ENCODE measurements around the gene ALKBH4.
"Not testable (repeated sequence)": the region's sequence is repeated elsewhere in the genome, so short reads cannot be mapped to it uniquely, and the experiment has no call there.

ALKBH4 gene

DNA sequence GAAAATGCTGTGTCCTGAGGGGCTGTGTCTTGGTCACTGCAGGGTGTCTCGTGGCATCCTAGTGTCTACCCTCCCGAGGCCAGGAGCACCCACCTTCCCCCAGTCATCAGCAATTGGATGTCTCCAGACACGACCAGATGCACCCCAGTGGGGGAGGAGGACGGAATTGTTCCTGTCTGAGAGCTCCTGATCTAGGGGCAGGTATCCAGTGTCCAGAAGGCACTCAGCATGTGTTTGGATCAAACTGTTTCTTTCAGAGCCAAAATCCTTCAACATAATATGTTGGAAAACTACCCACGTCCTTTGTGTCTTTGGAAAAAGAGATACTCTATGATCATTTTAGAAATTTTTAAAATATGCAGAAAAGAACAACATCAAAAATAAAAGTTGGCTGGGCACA lies 51.6 kb downstream of the ALKBH4 start:
- TF ChIP-seq, protein P1, sequence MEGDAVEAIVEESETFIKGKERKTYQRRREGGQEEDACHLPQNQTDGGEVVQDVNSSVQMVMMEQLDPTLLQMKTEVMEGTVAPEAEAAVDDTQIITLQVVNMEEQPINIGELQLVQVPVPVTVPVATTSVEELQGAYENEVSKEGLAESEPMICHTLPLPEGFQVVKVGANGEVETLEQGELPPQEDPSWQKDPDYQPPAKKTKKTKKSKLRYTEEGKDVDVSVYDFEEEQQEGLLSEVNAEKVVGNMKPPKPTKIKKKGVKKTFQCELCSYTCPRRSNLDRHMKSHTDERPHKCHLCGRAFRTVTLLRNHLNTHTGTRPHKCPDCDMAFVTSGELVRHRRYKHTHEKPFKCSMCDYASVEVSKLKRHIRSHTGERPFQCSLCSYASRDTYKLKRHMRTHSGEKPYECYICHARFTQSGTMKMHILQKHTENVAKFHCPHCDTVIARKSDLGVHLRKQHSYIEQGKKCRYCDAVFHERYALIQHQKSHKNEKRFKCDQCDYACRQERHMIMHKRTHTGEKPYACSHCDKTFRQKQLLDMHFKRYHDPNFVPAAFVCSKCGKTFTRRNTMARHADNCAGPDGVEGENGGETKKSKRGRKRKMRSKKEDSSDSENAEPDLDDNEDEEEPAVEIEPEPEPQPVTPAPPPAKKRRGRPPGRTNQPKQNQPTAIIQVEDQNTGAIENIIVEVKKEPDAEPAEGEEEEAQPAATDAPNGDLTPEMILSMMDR (IDR thresholded peaks at IDR 0.05), result no peak
- H3K27ac Mint-ChIP-seq, result no peak overlapping the region
- H3K27me3 Mint-ChIP-seq (ENCODE audit: low read depth, poor library complexity), result no peaks in the 10 kb centered on the region
- no peak for DNase-seq
- H3K4me3 Mint-ChIP-seq, result no peak overlapping the region
- H3K36me3 Mint-ChIP-seq (ENCODE audit: low read depth), result peaks cover 84% of the 10 kb centered on the region
- H3K9me3 Mint-ChIP-seq, result peaks cover 25% of the 10 kb centered on the region
- peaks cover 5% of the 10 kb centered on the region for H3K4me1 Mint-ChIP-seq

DNA sequence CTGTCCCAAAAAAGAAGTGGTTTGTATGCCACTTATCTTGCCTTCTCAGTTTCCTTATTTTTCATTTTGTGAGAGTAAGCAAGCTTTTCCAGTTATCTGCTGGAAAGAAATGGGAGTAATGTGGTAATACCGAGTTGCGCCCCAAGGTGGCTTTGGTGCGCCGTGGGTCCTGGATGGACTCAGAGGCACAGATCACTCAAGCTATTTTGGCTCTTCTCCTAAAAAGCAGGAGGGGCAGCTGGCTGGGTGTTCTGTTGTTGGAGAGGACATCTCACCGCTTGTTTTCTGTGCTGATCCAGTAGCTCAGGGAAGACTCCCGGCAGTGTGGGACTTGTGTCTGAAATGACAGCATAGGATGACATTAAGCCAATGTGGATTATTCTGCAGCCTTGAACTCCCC lies 52.1 kb downstream of the ALKBH4 start:
- no peak overlapping the region for H3K4me3 Mint-ChIP-seq
- H3K36me3 Mint-ChIP-seq (ENCODE audit: low read depth), result peaks cover 89% of the 10 kb centered on the region
- TF ChIP-seq, protein P1 (IDR thresholded peaks at IDR 0.05), result peak; percentile 38
- no peak for DNase-seq
- peaks cover 5% of the 10 kb centered on the region for H3K4me1 Mint-ChIP-seq
- peaks cover 30% of the 10 kb centered on the region for H3K9me3 Mint-ChIP-seq
- no peak overlapping the region for H3K27ac Mint-ChIP-seq
- H3K27me3 Mint-ChIP-seq (ENCODE audit: low read depth, poor library complexity), result no peaks in the 10 kb centered on the region

DNA sequence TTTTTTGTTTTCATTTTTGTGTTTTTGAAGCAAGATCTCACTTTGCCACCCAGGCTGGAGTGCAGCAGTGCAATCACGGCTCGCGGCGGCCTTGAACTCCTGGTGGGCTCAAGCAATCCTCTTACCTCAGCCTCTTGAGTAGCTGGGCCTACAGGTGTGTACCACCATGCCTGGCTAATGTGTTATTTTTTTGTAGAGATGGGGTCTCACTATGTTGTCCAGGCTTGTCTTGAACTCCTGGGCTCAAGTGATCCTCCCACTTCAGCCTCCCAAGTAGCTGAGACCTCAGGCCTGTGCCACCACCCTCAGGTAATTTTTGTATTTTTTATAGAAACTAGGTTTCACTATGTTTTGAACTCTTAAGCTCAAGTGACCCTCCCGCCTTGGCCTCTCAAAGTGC lies 53.7 kb downstream of the ALKBH4 start:
- Mint-ChIP-seq H3K4me3 (no peak overlapping the region), H3K36me3 (ENCODE audit: low read depth) (peaks cover 93% of the 10 kb centered on the region), H3K9me3 (peaks cover 30% of the 10 kb centered on the region), H3K4me1 (no peaks in the 10 kb centered on the region), H3K27me3 (ENCODE audit: low read depth, poor library complexity) (no peaks in the 10 kb centered on the region), H3K27ac (no peak overlapping the region)
- TF ChIP-seq, protein P1 (IDR thresholded peaks at IDR 0.05), result no peak
- no peak for DNase-seq

DNA sequence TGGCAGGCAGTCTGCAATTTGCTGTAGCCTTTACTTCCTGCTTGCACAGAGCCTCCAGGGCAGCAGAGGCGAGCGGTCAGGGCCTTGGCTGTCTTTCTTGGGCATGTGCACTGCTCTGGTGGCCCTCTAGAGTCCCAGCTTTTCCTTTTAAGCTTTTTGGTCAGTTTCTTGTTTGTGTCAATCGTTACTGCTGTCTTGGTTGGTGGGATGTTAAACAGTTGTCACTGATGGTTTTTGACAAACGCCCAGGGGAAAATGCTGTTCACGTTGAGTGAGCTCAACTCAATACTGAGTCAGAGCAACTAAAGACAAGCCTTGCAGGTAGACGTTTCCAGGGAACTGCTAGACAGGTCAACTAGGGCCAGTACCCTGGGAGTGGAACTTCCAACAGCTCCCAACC lies 54.5 kb downstream of the ALKBH4 start:
- no peak overlapping the region for H3K27ac Mint-ChIP-seq

DNA sequence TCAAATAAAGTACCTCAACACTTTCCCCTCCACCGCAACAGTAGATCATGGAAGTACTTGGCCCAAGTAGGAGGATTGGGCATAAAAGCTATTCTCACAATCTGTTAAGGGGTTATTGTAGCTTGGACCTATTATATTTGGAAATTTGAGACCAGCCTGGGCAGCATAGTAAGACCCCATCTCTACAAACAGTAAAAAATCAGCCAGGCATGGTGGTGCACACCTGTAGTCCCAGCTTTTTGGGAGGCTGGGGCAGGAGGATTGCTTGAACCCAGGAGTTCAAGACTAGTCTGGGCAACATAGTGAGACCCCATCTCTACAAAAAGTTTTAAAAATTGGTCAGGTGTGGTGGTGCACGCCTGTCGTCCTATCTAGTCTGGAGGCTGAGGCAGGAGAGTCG lies 55.3 kb downstream of the ALKBH4 start:
- H3K4me3 Mint-ChIP-seq, result no peak overlapping the region
- TF ChIP-seq, protein P1 (IDR thresholded peaks at IDR 0.05), result no peak
- peaks cover 93% of the 10 kb centered on the region for H3K36me3 Mint-ChIP-seq (ENCODE audit: low read depth)
- H3K27ac Mint-ChIP-seq, result no peak overlapping the region
- no peaks in the 10 kb centered on the region for H3K27me3 Mint-ChIP-seq (ENCODE audit: low read depth, poor library complexity)
- peaks cover 2% of the 10 kb centered on the region for H3K4me1 Mint-ChIP-seq
- no peak for DNase-seq
- peaks cover 30% of the 10 kb centered on the region for H3K9me3 Mint-ChIP-seq

More for the DNA sequence above, 54.5 kb downstream of the ALKBH4 start:
- TF ChIP-seq, protein P1 (IDR thresholded peaks at IDR 0.05), result no peak
- H3K4me1 Mint-ChIP-seq, result no peaks in the 10 kb centered on the region
- no peaks in the 10 kb centered on the region for H3K27me3 Mint-ChIP-seq (ENCODE audit: low read depth, poor library complexity)
- H3K9me3 Mint-ChIP-seq, result peaks cover 30% of the 10 kb centered on the region
- H3K4me3 Mint-ChIP-seq, result no peak overlapping the region
- DNase-seq, result no peak
- peaks cover 93% of the 10 kb centered on the region for H3K36me3 Mint-ChIP-seq (ENCODE audit: low read depth)

DNA sequence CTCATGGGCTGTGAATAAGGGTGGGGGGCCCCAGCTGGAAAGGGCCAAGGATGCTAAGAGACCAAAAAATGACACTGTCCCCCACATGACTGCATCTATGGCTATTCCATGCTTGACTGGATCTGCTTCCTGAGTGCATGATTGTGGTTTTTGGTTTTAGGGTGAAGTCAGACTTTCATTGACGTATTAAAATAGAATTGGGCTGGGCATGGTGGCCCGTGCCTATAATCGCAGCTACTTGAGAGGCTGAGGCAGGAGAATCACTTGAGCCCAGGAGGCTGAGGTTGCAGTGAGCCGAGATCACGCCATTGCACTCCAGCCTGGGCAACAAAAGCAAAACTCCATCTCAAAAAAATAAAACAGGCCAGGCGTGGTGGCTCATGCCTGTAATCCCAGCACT lies 56.1 kb downstream of the ALKBH4 start:
- Mint-ChIP-seq H3K36me3 (ENCODE audit: low read depth) (peaks cover 93% of the 10 kb centered on the region), H3K9me3 (peaks cover 30% of the 10 kb centered on the region)
- not testable (repeated sequence) for H3K27ac Mint-ChIP-seq; H3K27me3 Mint-ChIP-seq (ENCODE audit: low read depth, poor library complexity); DNase-seq; H3K4me1 Mint-ChIP-seq; H3K4me3 Mint-ChIP-seq

All from nephron progenitor cell (in vitro differentiated cells).